ENCODE data around the gene CT45A7. TPM values are rescaled to one million over a fixed set of nuclear protein-coding genes. Genes with fewer than 3 reads are reported as not detected.

The CT45A7 gene, protein sequence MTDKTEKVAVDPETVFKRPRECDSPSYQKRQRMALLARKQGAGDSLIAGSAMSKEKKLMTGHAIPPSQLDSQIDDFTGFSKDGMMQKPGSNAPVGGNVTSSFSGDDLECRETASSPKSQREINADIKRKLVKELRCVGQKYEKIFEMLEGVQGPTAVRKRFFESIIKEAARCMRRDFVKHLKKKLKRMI
- not detected in 2 replicates for total RNA-seq

GRCh38 chrX:135837180-135837579, at the start of gene CT45A7:
Gene CT45A7, minus strand, starts transcription at chrX:135837280. Its CDS starts 3,747 bp downstream, at chrX:135833533.

DNA sequence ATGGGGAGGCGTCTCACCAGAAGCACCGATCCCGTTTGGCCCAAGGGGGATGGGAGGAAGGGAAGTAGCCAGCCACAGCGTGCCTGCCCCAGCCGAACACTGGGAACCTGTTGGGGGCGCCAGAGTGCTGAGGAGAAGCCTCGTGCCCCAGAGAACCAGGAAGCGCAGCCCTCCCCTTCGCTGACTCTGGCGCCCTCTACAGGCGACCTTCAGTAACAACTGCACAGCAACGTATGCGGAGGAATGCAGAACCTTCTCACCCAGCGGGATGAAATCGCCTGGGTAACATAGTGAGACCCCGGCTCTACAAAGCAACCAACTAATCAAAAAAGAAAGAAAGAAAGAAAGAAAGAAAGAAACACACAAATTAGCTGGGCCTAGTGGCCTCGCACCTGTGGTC, 34.6 kb upstream of the CT45A7 start, which contains the start of gene CT45A9:
CT45A9 (minus strand) TSS at position 101 of the 400 bp plus-strand sequence. CDS start 3,751 bp downstream, outside the sequence.

GRCh38 chrX:135854438-135854837, 17.4 kb upstream of the CT45A7 start, which contains the start of gene CT45A8:
Gene CT45A8, minus strand, starts transcription at chrX:135854538. Its CDS starts 3,755 bp downstream, at chrX:135850783.

GRCh38 chrX:135819912-135820311, 17.2 kb downstream of the CT45A7 start, which contains the start of gene CT45A2:
Gene CT45A2, minus strand, starts transcription at chrX:135820012. Its CDS starts 3,747 bp downstream, at chrX:135816265.

DNA sequence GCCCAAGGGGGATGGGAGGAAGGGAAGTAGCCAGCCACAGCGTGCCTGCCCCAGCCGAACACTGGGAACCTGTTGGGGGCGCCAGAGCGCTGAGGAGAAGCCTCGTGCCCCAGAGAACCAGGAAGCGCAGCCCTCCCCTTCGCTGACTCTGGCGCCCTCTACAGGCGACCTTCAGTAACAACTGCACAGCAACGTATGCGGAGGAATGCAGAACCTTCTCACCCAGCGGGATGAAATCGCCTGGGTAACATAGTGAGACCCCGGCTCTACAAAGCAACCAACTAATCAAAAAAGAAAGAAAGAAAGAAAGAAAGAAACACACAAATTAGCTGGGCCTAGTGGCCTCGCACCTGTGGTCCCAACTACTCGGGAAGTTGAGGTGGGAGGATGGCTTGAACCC, 34.4 kb downstream of the CT45A7 start, which contains the start of gene CT45A6:
CT45A6 (minus strand) TSS at position 101 of the 400 bp plus-strand sequence. CDS start 3,794 bp downstream, outside the sequence.

GRCh38 chrX:135785403-135785802, 51.7 kb downstream of the CT45A7 start, which contains the start of gene CT45A5:
Gene CT45A5, minus strand, starts transcription at chrX:135785503. Its CDS starts 3,774 bp downstream, at chrX:135781729.

Other genes starting within 250 kb of the CT45A7 start
- not detected in 2 replicates for gene CT45A1, start 123.6 kb downstream of the CT45A7 start, total RNA-seq
- gene CT45A3, start 69.1 kb downstream of the CT45A7 start, total RNA-seq: not detected in 2 replicates
- not detected in 2 replicates for gene CT45A5, start 51.8 kb downstream of the CT45A7 start, total RNA-seq
- gene CT45A6, start 34.5 kb downstream of the CT45A7 start, total RNA-seq: not detected in 2 replicates
- gene CT45A2, start 17.3 kb downstream of the CT45A7 start, total RNA-seq: not detected in 2 replicates
- not detected in 2 replicates for gene CT45A8, start 17.3 kb upstream of the CT45A7 start, total RNA-seq
- gene CT45A9, start 34.5 kb upstream of the CT45A7 start, total RNA-seq: not detected in 2 replicates
- not detected in 2 replicates for gene CT45A10, start 56.2 kb upstream of the CT45A7 start, total RNA-seq
- gene SAGE1, start 56.4 kb upstream of the CT45A7 start, total RNA-seq: not detected in 2 replicates
- gene MMGT1, start 136.7 kb upstream of the CT45A7 start, total RNA-seq: 15.9 and 16.4 TPM in 2 replicates
- 11.8 and 16.9 TPM in 2 replicates for gene SLC9A6, start 148.2 kb upstream of the CT45A7 start, total RNA-seq